ENCODE results near the gene UQCC2.

UQCC2 gene

GRCh38 chr6:33670971-33671743 lies 40.3 kb downstream of the UQCC2 start:
- no peak for DNase-seq

- no peak for DNase-seq
Measured at GRCh38 chr6:33670086-33670660, 41.3 kb downstream of the UQCC2 start.

- DNase-seq, result no peak
Measured at GRCh38 chr6:33668914-33669313, 42.6 kb downstream of the UQCC2 start.

GRCh38 chr6:33668328-33668727 lies 43.2 kb downstream of the UQCC2 start:
- no peak for DNase-seq

DNA sequence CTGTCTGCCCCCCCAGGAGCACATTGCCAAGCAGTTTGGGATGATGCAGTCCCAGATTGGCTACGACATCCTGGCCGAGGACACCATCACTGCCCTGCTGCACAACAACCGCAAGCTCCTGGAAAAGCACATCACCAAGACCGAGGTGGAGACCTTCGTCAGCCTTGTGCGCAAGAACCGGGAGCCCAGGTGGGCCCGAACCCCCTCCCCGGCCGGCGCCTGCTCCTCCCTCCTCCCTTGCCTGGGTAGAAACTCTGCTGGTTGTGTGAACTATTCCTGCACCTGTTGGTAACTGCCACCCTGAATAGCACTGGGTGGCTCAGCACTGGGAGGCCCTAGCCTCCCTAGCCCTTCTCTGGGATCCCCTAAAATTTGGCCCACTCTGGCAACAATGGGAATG lies 43.7 kb downstream of the UQCC2 start:
- no peak for DNase-seq

DNA sequence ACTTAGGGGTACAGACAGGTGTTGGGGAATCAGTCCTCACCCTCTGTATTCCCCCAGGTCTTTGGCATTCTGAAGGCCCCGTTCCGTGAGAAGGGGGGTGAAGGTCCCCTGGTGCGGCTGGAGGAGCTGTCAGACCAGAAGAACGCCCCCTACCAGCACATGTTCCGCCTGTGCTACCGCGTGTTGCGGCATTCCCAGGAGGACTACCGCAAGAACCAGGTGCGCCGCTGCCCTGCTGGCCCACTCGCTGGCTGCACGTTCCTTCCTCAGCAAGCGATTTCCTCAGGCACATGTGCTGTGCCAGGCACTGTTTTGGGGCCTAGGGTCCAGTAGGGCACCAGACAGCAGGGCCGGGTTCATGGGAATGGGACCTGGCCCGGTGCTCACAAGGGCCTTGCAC lies 44.4 kb downstream of the UQCC2 start:
- DNase-seq, result no peak

DNA sequence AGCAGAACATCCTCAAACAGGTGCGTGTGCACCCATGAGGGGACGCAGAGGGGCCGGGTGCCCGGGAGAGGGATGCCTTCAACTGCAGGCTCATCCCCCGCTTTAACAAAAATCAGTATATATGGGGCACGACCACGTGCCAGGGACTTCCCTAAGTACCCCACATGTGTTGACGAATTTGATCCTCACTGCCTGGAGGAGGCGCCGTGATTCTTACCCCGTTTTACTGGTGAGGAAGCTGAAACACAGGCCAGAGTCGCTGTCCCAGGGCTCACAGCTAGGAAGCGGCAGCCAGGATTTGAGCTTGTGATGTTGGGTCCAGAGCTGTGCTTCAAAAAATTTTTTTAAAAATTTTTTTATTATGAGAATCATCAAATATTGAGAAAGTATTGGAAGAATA lies 45.5 kb downstream of the UQCC2 start:
- DNase-seq, result no peak

GRCh38 chr6:33664506-33665057 lies 46.9 kb downstream of the UQCC2 start:
- no peak for DNase-seq

- no peak for DNase-seq
Measured at GRCh38 chr6:33663727-33664449, 47.6 kb downstream of the UQCC2 start.

GRCh38 chr6:33663028-33663427 lies 48.5 kb downstream of the UQCC2 start:
- DNase-seq, result no peak

DNA sequence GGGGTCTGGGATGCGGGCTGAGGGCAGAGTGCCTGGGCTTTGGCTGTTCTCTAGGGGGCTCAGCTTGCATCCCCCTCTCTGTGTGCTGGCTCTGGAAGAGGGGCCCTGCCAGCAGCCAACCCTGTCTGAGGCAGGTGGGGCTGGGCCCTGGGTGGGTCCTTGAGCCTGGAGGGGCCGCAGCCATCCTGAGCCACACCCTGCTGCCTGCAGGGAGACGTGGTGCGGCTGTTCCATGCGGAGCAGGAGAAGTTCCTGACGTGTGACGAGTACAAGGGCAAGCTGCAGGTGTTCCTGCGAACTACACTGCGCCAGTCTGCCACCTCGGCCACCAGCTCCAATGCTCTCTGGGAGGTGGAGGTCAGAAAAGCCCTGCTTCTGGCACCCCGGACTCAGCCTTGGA lies 49.2 kb downstream of the UQCC2 start:
- no peak for DNase-seq

DNA sequence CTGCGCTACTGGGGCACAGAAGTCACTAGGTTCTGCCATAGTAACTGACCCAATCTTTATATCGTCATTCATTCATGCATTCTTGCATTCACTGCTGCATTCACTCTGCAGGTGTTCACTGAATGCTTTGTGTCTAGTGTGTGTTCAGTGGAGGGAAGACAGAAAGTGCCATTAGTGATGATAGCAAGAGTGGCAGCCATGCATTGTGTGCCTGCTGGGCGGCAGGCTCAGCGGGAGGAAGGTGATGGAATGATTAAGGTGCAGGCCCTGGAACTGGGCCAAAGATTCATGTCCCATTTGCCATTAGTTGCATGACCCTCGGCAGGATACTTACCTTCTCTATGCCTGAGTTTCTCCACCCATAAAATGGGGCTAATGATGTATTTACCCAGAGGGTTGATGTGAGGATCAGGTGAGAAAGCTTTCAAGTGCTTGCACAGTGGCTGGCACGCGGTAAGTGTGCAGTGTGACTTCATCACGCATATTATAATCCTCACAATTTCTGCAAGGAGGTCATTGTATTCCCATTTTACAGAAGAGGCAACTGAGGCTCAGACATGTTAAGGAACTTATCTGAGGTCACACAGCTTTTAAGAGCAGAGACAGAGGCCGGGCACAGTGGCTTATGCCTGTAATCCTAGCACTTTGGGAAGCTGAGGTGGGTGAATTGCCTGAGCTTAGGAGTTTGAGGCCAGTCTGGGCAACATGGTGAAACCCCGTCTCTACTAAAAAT lies 50.2 kb downstream of the UQCC2 start:
- no peak for DNase-seq

DNA sequence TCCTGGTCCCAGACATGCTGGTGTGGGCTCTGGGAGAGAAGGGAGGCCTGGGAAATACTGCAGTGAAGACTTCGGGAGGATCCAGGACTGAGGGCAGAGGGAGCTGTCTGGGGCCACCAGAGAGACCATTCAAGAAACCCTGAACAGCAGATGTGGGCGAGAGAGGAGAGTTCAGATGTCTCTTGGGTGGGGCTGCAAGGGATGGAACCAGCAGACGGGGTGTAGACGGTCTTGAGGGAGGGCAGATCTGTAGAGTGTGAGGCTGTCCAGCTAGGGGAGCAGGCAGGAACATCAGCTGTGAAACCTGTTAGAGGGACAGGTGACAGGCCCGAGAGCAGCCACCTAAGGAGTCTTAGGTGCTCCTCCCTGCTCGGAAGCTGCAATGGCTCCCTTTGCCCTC lies 51.5 kb downstream of the UQCC2 start:
- no peak for DNase-seq

- DNase-seq, result no peak
Measured at GRCh38 chr6:33658982-33659689, 52.4 kb downstream of the UQCC2 start.

DNA sequence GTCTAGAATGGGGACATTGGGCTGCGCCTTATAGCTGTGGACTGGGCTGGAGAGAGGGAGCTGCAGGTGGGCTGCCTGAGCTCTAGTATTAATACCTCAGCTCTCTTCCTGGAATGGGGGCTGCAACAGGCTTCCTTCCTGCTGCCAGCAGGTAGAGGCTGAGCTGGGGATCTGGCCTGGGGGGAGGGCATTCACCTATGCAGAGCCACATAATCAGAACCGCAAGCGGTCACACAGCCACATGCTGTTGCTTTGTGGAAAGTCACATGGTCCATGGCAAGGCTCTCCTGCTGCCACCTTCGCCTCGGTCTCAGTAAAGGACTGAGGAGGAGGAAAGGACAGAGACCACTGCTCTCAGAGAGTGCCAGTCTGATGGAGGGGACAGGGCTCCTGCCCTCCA lies 54.7 kb downstream of the UQCC2 start:
- no peak for DNase-seq

DNA sequence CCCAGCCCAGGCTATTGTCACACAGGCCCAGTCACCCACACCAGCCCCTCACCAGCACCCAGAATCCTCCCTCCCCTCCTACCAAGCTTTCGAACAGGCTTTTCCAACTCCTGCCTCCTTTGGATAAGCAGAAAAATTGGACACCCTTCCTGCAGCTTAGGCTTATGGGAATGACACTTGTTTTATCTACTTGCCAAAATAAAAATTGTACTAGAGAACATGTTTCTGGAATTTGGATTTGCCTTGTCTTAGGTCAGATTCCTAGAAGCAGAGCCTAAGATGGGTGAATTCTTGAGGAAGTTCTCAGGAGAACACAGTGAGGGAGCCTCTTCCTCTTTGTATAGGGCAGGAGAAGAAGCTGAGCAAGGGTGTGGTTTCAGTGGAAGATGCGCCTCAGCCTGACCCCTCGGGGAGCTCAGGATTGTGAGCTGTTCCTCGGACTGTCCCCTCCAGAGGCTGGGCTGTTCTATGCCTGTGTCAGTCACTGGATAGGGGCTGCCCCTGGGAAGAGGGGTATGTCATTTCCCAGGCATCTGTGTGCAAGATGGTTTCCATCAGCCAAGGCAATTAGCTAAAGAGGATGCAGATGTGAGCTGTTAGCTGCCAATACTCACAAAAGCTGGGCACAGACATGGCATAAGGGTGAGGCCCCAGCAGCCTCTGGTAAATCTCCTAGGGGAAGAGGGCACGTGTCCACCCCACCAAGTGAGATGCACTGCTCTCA lies 56.5 kb downstream of the UQCC2 start:
- no peak for DNase-seq

- DNase-seq, result no peak
Measured at GRCh38 chr6:33652002-33652401, 59.5 kb downstream of the UQCC2 start.

- no peak for DNase-seq
Measured at GRCh38 chr6:33651403-33651802, 60.1 kb downstream of the UQCC2 start.

All from NCI-H1048 (cell line).